ENCODE measurements around the gene SMC1B. TPM values are rescaled to one million over a fixed set of nuclear protein-coding genes. Genes with fewer than 3 reads are reported as not detected.
A peak's percentile ranks its signal among the peaks of the same experiment; 100 is the strongest.
"Not testable (repeated sequence)": the region's sequence is repeated elsewhere in the genome, so short reads cannot be mapped to it uniquely, and the experiment has no call there.

SMC1B gene
- total RNA-seq, 1 donor from 2014 or later: not detected

GRCh38 chr22:45329530-45329936, 83.9 kb downstream of the SMC1B start:
- TF ChIP-seq CTCF (IDR thresholded peaks at IDR 0.05; ENCODE audit: unreplicated experiment): no peak
- DNase-seq (ENCODE audit: low spot score): no peak
- peaks cover 5% of the 10 kb centered on the region for H3K4me1 Mint-ChIP-seq (ENCODE audit: unreplicated experiment)
- no peaks in the 10 kb centered on the region for H3K9me3 Mint-ChIP-seq (ENCODE audit: unreplicated experiment)
- no peak overlapping the region for H3K27ac Mint-ChIP-seq (ENCODE audit: unreplicated experiment)
- H3K27me3 Mint-ChIP-seq (ENCODE audit: unreplicated experiment): peaks cover 9% of the 10 kb centered on the region
- H3K36me3 Mint-ChIP-seq (ENCODE audit: low read depth, unreplicated experiment): peaks cover 37% of the 10 kb centered on the region
- peak overlapping the region; percentile 18 for H3K4me3 Mint-ChIP-seq (ENCODE audit: unreplicated experiment)

GRCh38 chr22:45328822-45329529, 84.4 kb downstream of the SMC1B start:
- Mint-ChIP-seq H3K9me3 (ENCODE audit: unreplicated experiment) (no peaks in the 10 kb centered on the region), H3K4me1 (ENCODE audit: unreplicated experiment) (peaks cover 5% of the 10 kb centered on the region), H3K27ac (ENCODE audit: unreplicated experiment) (no peak overlapping the region), H3K36me3 (ENCODE audit: low read depth, unreplicated experiment) (peaks cover 36% of the 10 kb centered on the region), H3K27me3 (ENCODE audit: unreplicated experiment) (peaks cover 10% of the 10 kb centered on the region), H3K4me3 (ENCODE audit: unreplicated experiment) (peak overlapping the region; percentile 18)
- no peak for TF ChIP-seq CTCF (IDR thresholded peaks at IDR 0.05; ENCODE audit: unreplicated experiment)
- DNase-seq (ENCODE audit: low spot score): no peak

- H3K9me3 Mint-ChIP-seq (ENCODE audit: unreplicated experiment); DNase-seq (ENCODE audit: low spot score); H3K4me1 Mint-ChIP-seq (ENCODE audit: unreplicated experiment); H3K4me3 Mint-ChIP-seq (ENCODE audit: unreplicated experiment); H3K27ac Mint-ChIP-seq (ENCODE audit: unreplicated experiment): not testable (repeated sequence)
- Mint-ChIP-seq H3K27me3 (ENCODE audit: unreplicated experiment) (peaks cover 12% of the 10 kb centered on the region), H3K36me3 (ENCODE audit: low read depth, unreplicated experiment) (peaks cover 43% of the 10 kb centered on the region)
Observed at GRCh38 chr22:45328261-45328660, 85.1 kb downstream of the SMC1B start.

GRCh38 chr22:45324311-45324711, 89.1 kb downstream of the SMC1B start:
- Mint-ChIP-seq H3K27ac (ENCODE audit: unreplicated experiment) (no peak overlapping the region), H3K27me3 (ENCODE audit: unreplicated experiment) (peaks cover 12% of the 10 kb centered on the region), H3K4me3 (ENCODE audit: unreplicated experiment) (peak overlapping the region; percentile 58), H3K9me3 (ENCODE audit: unreplicated experiment) (no peaks in the 10 kb centered on the region), H3K4me1 (ENCODE audit: unreplicated experiment) (peaks cover 5% of the 10 kb centered on the region), H3K36me3 (ENCODE audit: low read depth, unreplicated experiment) (peaks cover 33% of the 10 kb centered on the region)
- no peak for TF ChIP-seq CTCF (IDR thresholded peaks at IDR 0.05; ENCODE audit: unreplicated experiment)
- no peak for DNase-seq (ENCODE audit: low spot score)

- DNase-seq (ENCODE audit: low spot score): no peak
- peaks cover 33% of the 10 kb centered on the region for H3K36me3 Mint-ChIP-seq (ENCODE audit: low read depth, unreplicated experiment)
- no peaks in the 10 kb centered on the region for H3K9me3 Mint-ChIP-seq (ENCODE audit: unreplicated experiment)
- peak overlapping the region; percentile 58 for H3K4me3 Mint-ChIP-seq (ENCODE audit: unreplicated experiment)
- H3K4me1 Mint-ChIP-seq (ENCODE audit: unreplicated experiment): peaks cover 5% of the 10 kb centered on the region
- TF ChIP-seq CTCF (IDR thresholded peaks at IDR 0.05; ENCODE audit: unreplicated experiment): no peak
- H3K27ac Mint-ChIP-seq (ENCODE audit: unreplicated experiment): no peak overlapping the region
- H3K27me3 Mint-ChIP-seq (ENCODE audit: unreplicated experiment): peaks cover 12% of the 10 kb centered on the region
Observed at GRCh38 chr22:45323695-45324094, 89.7 kb downstream of the SMC1B start.

Data from endothelial cell (in vitro differentiated cells).